GM19099 (cell line): ENCODE results near the gene CIB2.

Experiments
- POLR2A ChIP-seq: IDR thresholded peaks from 3 replicates; pipeline ENCODE4 v1.6.1; 2011; ENCODE audit warnings: low read depth; ENCODE audit not compliant: insufficient read length; ENCODE audit errors: extremely low read depth

The CIB2 gene

GRCh38 chr15:78104119-78104479 lies 27.1 kb downstream of the CIB2 start:
- no peak for TF ChIP-seq POLR2A

- TF ChIP-seq POLR2A = no peak
Measured at GRCh38 chr15:78103406-78104118, 27.7 kb downstream of the CIB2 start.

DNA sequence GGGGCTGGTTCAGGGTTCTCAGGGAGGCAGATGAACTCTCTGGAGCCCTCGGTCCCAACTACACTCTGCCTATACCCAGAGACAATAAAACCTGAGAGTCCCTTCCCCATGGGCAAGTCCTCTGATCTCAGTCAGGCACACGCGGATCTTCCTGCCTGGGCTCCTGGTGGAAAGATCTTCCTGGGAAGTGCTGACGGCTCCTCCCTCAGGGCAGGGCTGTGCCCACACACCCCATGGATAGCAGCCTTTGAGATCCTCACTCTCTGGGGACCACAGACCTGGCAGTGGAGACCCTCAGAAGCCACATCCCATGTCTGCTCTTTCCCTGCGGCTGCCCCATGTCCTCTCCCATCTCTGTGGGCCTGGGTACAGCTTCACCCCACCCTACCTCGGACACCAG lies 28.5 kb downstream of the CIB2 start:
- no peak for TF ChIP-seq POLR2A

DNA sequence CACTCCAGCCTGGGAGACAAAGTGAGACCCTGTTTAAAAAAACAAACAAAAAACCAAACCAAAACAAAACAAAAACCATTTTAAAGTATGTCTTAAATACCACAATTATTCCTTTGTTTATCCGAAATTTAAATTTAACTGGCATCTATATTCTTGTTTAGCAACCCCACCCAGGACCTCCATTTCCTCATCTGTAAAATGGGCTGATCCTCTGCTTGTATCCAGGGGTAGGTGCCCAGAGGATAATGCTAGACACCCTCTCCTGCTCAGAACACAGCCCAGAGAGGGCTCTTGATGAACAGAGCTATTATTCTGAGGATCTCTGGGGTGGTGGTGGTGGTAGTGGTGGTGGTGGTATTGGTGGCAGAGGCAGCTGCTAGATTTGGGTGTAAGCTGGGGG lies 29.0 kb downstream of the CIB2 start:
- TF ChIP-seq POLR2A = no peak

GRCh38 chr15:78101423-78102105 lies 29.7 kb downstream of the CIB2 start:
- no peak for TF ChIP-seq POLR2A

DNA sequence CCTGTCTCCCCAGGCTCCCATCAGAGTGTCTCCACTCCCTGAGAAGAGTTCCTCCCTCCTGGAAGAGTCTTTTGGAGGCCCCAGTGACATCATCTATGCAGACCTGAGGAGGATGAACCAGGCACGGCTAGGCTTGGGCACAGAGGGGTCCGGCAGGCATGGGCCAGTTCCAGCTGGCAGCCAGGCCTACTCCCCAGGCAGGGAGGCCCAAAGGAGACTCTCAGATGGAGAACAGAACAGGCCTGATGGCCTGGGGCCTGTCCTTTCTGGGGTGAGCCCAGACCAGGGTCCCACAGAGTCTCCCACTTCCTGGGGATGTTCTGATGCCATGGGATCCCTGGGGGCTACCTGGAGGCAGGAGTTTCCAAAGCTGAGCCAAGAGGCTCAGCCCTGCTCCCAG lies 30.4 kb downstream of the CIB2 start:
- no peak for TF ChIP-seq POLR2A

- TF ChIP-seq POLR2A = no peak
Measured at GRCh38 chr15:78098131-78098755, 33.0 kb downstream of the CIB2 start.

- TF ChIP-seq POLR2A = no peak
Measured at GRCh38 chr15:78097667-78098066, 33.6 kb downstream of the CIB2 start.

- no peak for TF ChIP-seq POLR2A
Measured at GRCh38 chr15:78093242-78094020, 37.8 kb downstream of the CIB2 start.

DNA sequence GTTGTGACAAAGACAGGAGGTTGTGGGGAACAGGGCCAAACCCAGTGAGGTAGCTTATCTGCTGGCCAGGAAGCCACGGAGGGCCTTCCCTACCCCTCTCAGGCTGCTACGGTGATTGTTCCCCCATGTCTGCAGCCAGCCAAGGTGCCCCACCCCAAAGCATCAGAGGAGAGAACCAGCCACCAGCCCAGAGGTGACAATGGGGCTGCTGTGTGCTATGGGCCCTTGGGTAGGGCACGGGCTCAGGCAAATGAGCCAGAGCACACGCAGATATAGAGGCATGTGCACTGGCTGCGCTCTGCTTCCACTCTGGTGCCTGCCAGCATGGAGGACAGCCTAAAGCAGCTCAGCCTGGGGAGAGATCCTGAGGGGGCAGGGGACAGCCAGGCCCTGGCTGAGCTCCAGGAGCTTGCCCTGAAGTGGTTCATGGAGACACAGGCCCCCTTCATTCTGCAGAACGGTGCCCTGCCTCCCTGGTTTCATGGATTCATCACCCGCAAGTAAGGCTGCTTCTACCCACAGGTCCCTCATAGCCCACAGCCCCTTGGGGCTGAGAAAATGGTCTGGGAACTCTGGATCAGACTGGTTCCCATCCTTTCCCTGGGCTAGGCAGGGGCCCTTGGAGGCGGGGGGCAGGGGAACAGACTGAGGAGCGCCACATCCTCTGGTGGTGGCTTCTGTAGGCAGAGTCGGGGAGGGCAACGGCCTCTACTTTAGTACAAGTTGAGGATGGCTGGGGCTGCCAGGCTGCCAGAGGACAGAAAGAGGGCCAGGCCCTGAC lies 38.8 kb downstream of the CIB2 start, which contains the start of gene SH2D7:
TSS of gene SH2D7 (plus strand) at position 301 of the 781 bp plus-strand sequence. CDS start at position 325, 24 bp downstream.
- TF ChIP-seq POLR2A = no peak

GRCh38 chr15:78090422-78091063 lies 40.7 kb downstream of the CIB2 start:
- TF ChIP-seq POLR2A = no peak

DNA sequence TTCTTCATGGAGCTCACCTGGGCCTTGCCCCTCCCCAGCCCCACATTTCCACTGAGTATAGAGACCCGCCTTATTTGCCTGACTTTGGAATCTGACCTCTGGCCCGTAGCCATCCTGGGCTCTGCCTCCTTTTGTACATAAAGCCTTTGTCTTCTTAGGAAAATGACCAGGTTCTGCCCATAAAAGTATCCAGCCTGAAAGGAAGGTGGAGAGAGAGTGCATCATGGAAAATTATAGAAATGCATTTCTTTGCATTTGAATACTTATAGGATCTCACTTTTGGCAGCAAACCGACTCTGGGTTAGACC lies 42.5 kb downstream of the CIB2 start:
- TF ChIP-seq POLR2A = no peak

- TF ChIP-seq POLR2A = no peak
Measured at GRCh38 chr15:78087951-78088772, 43.1 kb downstream of the CIB2 start.
